GM12878 (cell line): ENCODE results near the gene LRRC10B. TPM values are rescaled to one million over a fixed set of nuclear protein-coding genes. Genes with fewer than 3 reads are reported as not detected.

Experiments used
- ATAC-seq: fragments of 200-7000 bp; cut with Tn5 transposase; 3 replicates; pipeline ENCODE4 v1.9.1; 2020; ENCODE audit warnings: mild to moderate bottlenecking, moderate library complexity
- BruUV-seq: library from RNA; stranded (reverse); fragments of 400-500 nt; replicated peaks from 2 replicates; lab custom pipeline; 2021; lab: Mats Ljungman, UMichigan
- CTCF ChIA-PET: fragments of 300-600 bp; sonication (Branson Sonifier 250); formaldehyde crosslinking; extraction: SDS; loops from one replicate; lab custom pipeline; 2021; ENCODE audit warnings: inconsistent platforms; lab: Yijun Ruan, JAX
- POLR2A ChIA-PET: fragments of 350-600 bp; formaldehyde crosslinking; extraction: SDS; loops from one replicate; lab custom pipeline; 2021; ENCODE audit warnings: inconsistent platforms; lab: Charles Lee
- RAD21 ChIA-PET: fragments of 300-600 bp; sonication (Branson Sonifier 250); formaldehyde crosslinking; loops from one replicate; lab custom pipeline; 2023; ENCODE audit warnings: antibody characterized with exemption; ENCODE audit not compliant: unreplicated experiment; lab: Charles Lee
- SMC1A ChIA-PET: fragments of 300-600 bp; sonication (Branson Sonifier 250); formaldehyde crosslinking; loops from one replicate; lab custom pipeline; 2023; ENCODE audit not compliant: unreplicated experiment, uncharacterized antibody; lab: Charles Lee
- DNase-seq: peaks from one replicate; pipeline ENCODE4 v3.0.0-alpha.2; 2011; ENCODE audit warnings: low read depth, low spot score
- FAIRE-seq: peaks from 3 replicates; lab custom pipeline; 2011; peaks lifted over from hg19 to GRCh38; lab: Jason Lieb, UNC
- H2AFZ ChIP-seq: 2 replicates; pipeline ENCODE4 v1.6.0; 2011; ENCODE audit warnings: low read depth, low read length, control low read depth; ENCODE audit not compliant: control insufficient read depth
- H3K27ac ChIP-seq: 2 replicates; pipeline ENCODE4 v1.5.1; 2011; ENCODE audit warnings: control low read depth; ENCODE audit not compliant: control insufficient read depth, insufficient read depth
- H3K27me3 ChIP-seq, 2 experiments: replicated peaks in 1 of 2; 2 replicates each; pipeline versions ENCODE4 v1.6.0 to v1.6.1; 2011; ENCODE audit warnings: low read length in 1 of 2; ENCODE audit not compliant: control insufficient read depth in 2 of 2, insufficient read depth in 2 of 2
- H3K36me3 ChIP-seq, 2 experiments: 2 replicates each; pipeline ENCODE4 v1.5.1; 2011; ENCODE audit warnings: low read length in 1 of 2; ENCODE audit not compliant: control insufficient read depth in 2 of 2, insufficient read depth in 2 of 2
- H3K4me1 ChIP-seq: 2 replicates; pipeline ENCODE4 v1.6.1; 2011; ENCODE audit warnings: mild to moderate bottlenecking, low read length, moderate library complexity, mixed read lengths; ENCODE audit not compliant: control insufficient read depth, insufficient read depth
- H3K4me2 ChIP-seq: 2 replicates; pipeline ENCODE4 v1.6.0; 2011; ENCODE audit warnings: control low read depth; ENCODE audit not compliant: control insufficient read depth, insufficient read depth
- H3K4me3 ChIP-seq: fragments of 200-600 bp; sonication (generic); 2 replicates; pipeline ENCODE4 v1.5.1; 2016
- H3K79me2 ChIP-seq: 2 replicates; pipeline ENCODE4 v1.6.0; 2011; ENCODE audit warnings: low read length; ENCODE audit not compliant: control insufficient read depth, insufficient read depth
- H3K9ac ChIP-seq: 2 replicates; pipeline ENCODE4 v1.8.0; 2011; ENCODE audit warnings: low read length, control low read depth, mixed read lengths; ENCODE audit not compliant: control insufficient read depth, insufficient read depth
- H3K9me3 ChIP-seq: replicated peaks from 3 replicates; pipeline ENCODE4 v1.5.1; 2011; ENCODE audit warnings: mild to moderate bottlenecking, low read length; ENCODE audit not compliant: control insufficient read depth, insufficient read depth
- H4K20me1 ChIP-seq: 2 replicates; pipeline ENCODE4 v1.6.0; 2011; ENCODE audit not compliant: control insufficient read depth, insufficient read depth
- CREB1 ChIP-seq: IDR thresholded peaks from 2 replicates; pipeline ENCODE4 v1.6.1; 2012; ENCODE audit warnings: low read depth, mild to moderate bottlenecking, inconsistent platforms
- HDGF ChIP-seq: fragments of 450-650 bp; IDR thresholded peaks from 2 replicates; pipeline ENCODE4 v1.6.1; 2016; ENCODE audit warnings: antibody characterized with exemption
- MTA2 ChIP-seq: fragments of 450-650 bp; IDR thresholded peaks from 2 replicates; pipeline ENCODE4 v1.6.1; 2016; ENCODE audit warnings: low read depth, mild to moderate bottlenecking, moderate library complexity
- POLR2A ChIP-seq: IDR thresholded peaks from 2 replicates; pipeline ENCODE4 v1.6.1; 2011; ENCODE audit warnings: low read depth, mild to moderate bottlenecking, low read length
- POU2F2 ChIP-seq: IDR thresholded peaks from 3 replicates; pipeline ENCODE4 v1.6.1; 2011; ENCODE audit warnings: low read depth, mild to moderate bottlenecking, low read length, borderline replicate concordance
- REST ChIP-seq: IDR thresholded peaks from 2 replicates; pipeline ENCODE4 v1.6.1; 2012; ENCODE audit warnings: mild to moderate bottlenecking, low read depth, low read length
- SRF ChIP-seq, 2 experiments: IDR thresholded peaks; 2 replicates each; pipeline ENCODE4 v1.6.1; 2011; ENCODE audit warnings: low read depth in 2 of 2, low read length in 2 of 2, mild to moderate bottlenecking in 1 of 2, moderate library complexity in 1 of 2
- TBL1XR1 ChIP-seq: IDR thresholded peaks from 2 replicates; pipeline ENCODE4 v1.6.1; 2012; ENCODE audit warnings: low read depth, low read length, improper control_type of control experiment
- ZBTB11 ChIP-seq: fragments of 450-650 bp; formaldehyde crosslinking; IDR thresholded peaks from 2 replicates; pipeline ENCODE4 v1.5.0; 2022; ENCODE audit warnings: mild to moderate bottlenecking, missing genetic modification characterization
- ZNF592 ChIP-seq: fragments of 450-650 bp; IDR thresholded peaks from 2 replicates; pipeline ENCODE4 v1.6.1; 2017; ENCODE audit warnings: mild to moderate bottlenecking, moderate library complexity
- WGBS: methylation state at CpG from one replicate; pipeline ENCODE4 v1.1.6; 2016; ENCODE audit warnings: low lambda C conversion rate; ENCODE audit not compliant: insufficient replicate concordance, insufficient coverage; ENCODE audit errors: missing lambda C conversion rate; 5-methylcytosine and 5-hydroxymethylcytosine counted together
- in situ Hi-C: fragments of 300-500 bp; cut with MboI; formaldehyde crosslinking; loops from 9 replicates; pipeline ENCODE4 v1.14.3; 2018; ENCODE audit warnings: mixed read lengths
- intact Hi-C: fragments of 100-400 bp; cut with micrococcal nuclease; formaldehyde crosslinking; loops from one replicate; pipeline ENCODE4 v1.14.2; 2022; ENCODE audit not compliant: unreplicated experiment
- polyA plus RNA-seq, 11 experiments: library from polyadenylated mRNA; depleted of rRNA in 4 of 11; unstranded in 6 of 11; stranded (reverse) in 5 of 11; fragments of >200 nt; fragmentation: Nextera tagmentation in 4 of 11; fragmentation: Illumina TruSeq in 1 of 11; extraction: Ambion mirVana in 4 of 11; extraction: Trizol in 1 of 11; gene quantifications; 1 replicate in 1 of 11; 2 replicates in 10 of 11; pipeline versions ENCODE4 v1.2.1 to v1.2.3, GENCODE V29; 2011 to 2016; ENCODE audit warnings: inconsistent platforms in 2 of 11, missing spikeins in 2 of 11, low read depth in 1 of 11
- total RNA-seq, 4 experiments: library from RNA; depleted of rRNA in 3 of 4; stranded (reverse); fragments of >200 nt in 3 of 4; fragmentation: Illumina TruSeq in 1 of 4; extraction: Trizol in 1 of 4; gene quantifications; 2 replicates each; pipeline versions ENCODE4 v1.2.1 to v1.2.3, GENCODE V29; 2013 to 2021

Gene LRRC10B
- total and polyA plus RNA-seq, 10 of the 15 experiments (the other 5 are each of a cell fraction or from before 2014, with no cell fraction given) = not detected

GRCh38 chr11:61473370-61474012 is 35.1 kb upstream of the LRRC10B start (continued):
- no peak for TF ChIP-seq ZNF592

GRCh38 chr11:61474013-61474643 is 34.4 kb upstream of the LRRC10B start:
- no peak overlapping the region for H3K27ac ChIP-seq
- POLR2A ChIA-PET = no interaction called here
- WGBS = 90% methylated on average over 6 of the region's 6 CpGs
- H3K9ac ChIP-seq = no peak overlapping the region
- SMC1A ChIA-PET = interaction anchor here (2.5 kb wide), 1 partner anchor 43 kb away, joined by 10 read pairs; no protein-coding TSS in a partner anchor
- in situ Hi-C loops = no loop called here
- H3K36me3 ChIP-seq = no peaks in the 10 kb centered on the region; a peak in 1 of 4 replicates
- no peak overlapping the region for H2AFZ ChIP-seq
- H3K4me3 ChIP-seq = no peak overlapping the region
- BruUV-seq = no TSS peak
- FAIRE-seq (no peak), ATAC-seq (no peak), DNase-seq (no peak)
- H3K4me2 ChIP-seq = no peak overlapping the region
- H3K79me2 ChIP-seq = no peaks in the 10 kb centered on the region
- H3K27me3 ChIP-seq = no peaks in the 10 kb centered on the region
- no peaks in the 10 kb centered on the region for H3K4me1 ChIP-seq
- peaks cover 3% of the 10 kb centered on the region; the same call in 1 of the 2 replicates for H4K20me1 ChIP-seq
- CTCF ChIA-PET = interaction anchor here (1.0 to 6.6 kb wide), 4 partner anchors 13 to 44 kb away, joined by 4 to 67 read pairs (median 11); no protein-coding TSS in a partner anchor
- RAD21 ChIA-PET = no interaction called here
- intact Hi-C loops = loop anchor here (10.0 kb wide), 1 partner anchor 261 kb away; no protein-coding TSS in a partner anchor
- no peaks in the 10 kb centered on the region for H3K9me3 ChIP-seq
- no peak for TF ChIP-seq CREB1
- no peak for TF ChIP-seq REST
- no peak for TF ChIP-seq ZBTB11 (CRISPR knock-in tag)
- TF ChIP-seq TBL1XR1 = no peak
- TF ChIP-seq HDGF = no peak
- TF ChIP-seq POLR2A = no peak
- TF ChIP-seq MTA2 = no peak
- TF ChIP-seq POU2F2 = no peak
- TF ChIP-seq SRF (IDR thresholded peaks at IDR 0.05; ENCODE audit: low read depth in 2 of 2, low read length in 2 of 2) = no peak
